Measurements from ENCODE around the gene LSM2.
A peak's percentile ranks its signal among the peaks of the same experiment; 100 is the strongest.
"Not testable (repeated sequence)": the region's sequence is repeated elsewhere in the genome, so short reads cannot be mapped to it uniquely, and the experiment has no call there.

Gene LSM2

GRCh38 chr6:31797588-31797987 lies 9.2 kb downstream of the LSM2 start:
- no peak for DNase-seq (ENCODE audit: low spot score)

- DNase-seq (ENCODE audit: low spot score) = no peak
These were observed 9.8 kb downstream of the LSM2 start for GRCh38 chr6:31796993-31797385.

GRCh38 chr6:31795616-31796298 lies 11.0 kb downstream of the LSM2 start, which contains the start of gene VARS1:
VARS1 (minus strand) TSS chr6:31795752; CDS start chr6:31795217, 535 bp downstream.
- peak; percentile 86 for DNase-seq (ENCODE audit: low spot score)

GRCh38 chr6:31794866-31795615 lies 11.7 kb downstream of the LSM2 start:
- DNase-seq (ENCODE audit: low spot score) = no peak

GRCh38 chr6:31794294-31794865 lies 12.4 kb downstream of the LSM2 start:
- no peak for DNase-seq (ENCODE audit: low spot score)

- not testable (repeated sequence) for DNase-seq (ENCODE audit: low spot score)
These were observed 12.9 kb downstream of the LSM2 start for GRCh38 chr6:31793927-31794245.

- no peak for DNase-seq (ENCODE audit: low spot score)
These were observed 14.0 kb downstream of the LSM2 start for GRCh38 chr6:31792761-31793171.

- no peak for DNase-seq (ENCODE audit: low spot score)
These were observed 14.7 kb downstream of the LSM2 start for GRCh38 chr6:31792090-31792374.

- DNase-seq (ENCODE audit: low spot score) = no peak
These were observed 15.3 kb downstream of the LSM2 start for GRCh38 chr6:31791324-31792089.

GRCh38 chr6:31785475-31785874 lies 21.3 kb downstream of the LSM2 start:
- DNase-seq (ENCODE audit: low spot score) = no peak

- DNase-seq (ENCODE audit: low spot score) = peak; percentile 43
These were observed 22.5 kb downstream of the LSM2 start for GRCh38 chr6:31784098-31784925.

- DNase-seq (ENCODE audit: low spot score) = no peak
These were observed 24.5 kb downstream of the LSM2 start for GRCh38 chr6:31782126-31782855.

GRCh38 chr6:31781244-31782125 lies 25.3 kb downstream of the LSM2 start:
- DNase-seq (ENCODE audit: low spot score) = no peak

- no peak for DNase-seq (ENCODE audit: low spot score)
These were observed 26.1 kb downstream of the LSM2 start for GRCh38 chr6:31780507-31781243.

- DNase-seq (ENCODE audit: low spot score) = no peak
These were observed 26.9 kb downstream of the LSM2 start for GRCh38 chr6:31779908-31780307.

- no peak for DNase-seq (ENCODE audit: low spot score)
These were observed 27.5 kb downstream of the LSM2 start for GRCh38 chr6:31778999-31779885.

- no peak for DNase-seq (ENCODE audit: low spot score)
These were observed 28.6 kb downstream of the LSM2 start for GRCh38 chr6:31778193-31778592.

- no peak for DNase-seq (ENCODE audit: low spot score)
These were observed 29.1 kb downstream of the LSM2 start for GRCh38 chr6:31777667-31778050.

Data from globus pallidus (tissue), 1 donor.